HL-60 (cell line): ENCODE data around the gene ZNF655.

ENCODE experiments used
- CTCF ChIP-seq: IDR thresholded peaks from one replicate; pipeline ENCODE4 v1.5.1; 2011; ENCODE audit warnings: low read length, control low read depth, inconsistent platforms; ENCODE audit not compliant: insufficient read depth
- GABPA ChIP-seq: IDR thresholded peaks from 2 replicates; pipeline ENCODE4 v1.6.1; 2012; ENCODE audit warnings: low read depth
- POLR2AphosphoS5 ChIP-seq: IDR thresholded peaks from 2 replicates; pipeline ENCODE4 v1.6.1; 2012; ENCODE audit warnings: low read depth
- TF ChIP-seq, protein P1 (sequence below): IDR thresholded peaks from 2 replicates; pipeline ENCODE4 v1.6.1; 2012; ENCODE audit warnings: low read depth; ENCODE audit not compliant: insufficient replicate concordance

DNA sequence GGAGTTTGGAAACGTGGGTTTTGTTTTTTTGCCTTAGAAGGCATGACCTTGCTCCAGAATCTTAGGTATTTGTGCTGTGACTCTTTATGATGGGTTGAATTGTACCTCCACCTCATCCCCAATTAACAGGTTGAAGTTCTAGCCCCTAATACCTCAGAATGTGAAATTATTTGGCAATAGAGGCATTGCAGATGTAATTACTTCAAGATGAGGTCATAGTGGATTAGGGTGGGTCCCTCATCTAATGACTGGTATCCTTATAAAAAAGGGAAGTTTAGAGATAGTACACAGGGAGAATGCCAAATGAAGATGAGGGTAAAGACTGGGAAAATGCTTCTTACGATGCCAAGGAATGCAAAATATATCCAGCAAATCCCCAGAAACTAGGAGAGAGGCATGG is 3.5 kb upstream of the ZNF655 start:
- no peak for TF ChIP-seq CTCF
- no peak for TF ChIP-seq POLR2AphosphoS5
- TF ChIP-seq, protein P1, sequence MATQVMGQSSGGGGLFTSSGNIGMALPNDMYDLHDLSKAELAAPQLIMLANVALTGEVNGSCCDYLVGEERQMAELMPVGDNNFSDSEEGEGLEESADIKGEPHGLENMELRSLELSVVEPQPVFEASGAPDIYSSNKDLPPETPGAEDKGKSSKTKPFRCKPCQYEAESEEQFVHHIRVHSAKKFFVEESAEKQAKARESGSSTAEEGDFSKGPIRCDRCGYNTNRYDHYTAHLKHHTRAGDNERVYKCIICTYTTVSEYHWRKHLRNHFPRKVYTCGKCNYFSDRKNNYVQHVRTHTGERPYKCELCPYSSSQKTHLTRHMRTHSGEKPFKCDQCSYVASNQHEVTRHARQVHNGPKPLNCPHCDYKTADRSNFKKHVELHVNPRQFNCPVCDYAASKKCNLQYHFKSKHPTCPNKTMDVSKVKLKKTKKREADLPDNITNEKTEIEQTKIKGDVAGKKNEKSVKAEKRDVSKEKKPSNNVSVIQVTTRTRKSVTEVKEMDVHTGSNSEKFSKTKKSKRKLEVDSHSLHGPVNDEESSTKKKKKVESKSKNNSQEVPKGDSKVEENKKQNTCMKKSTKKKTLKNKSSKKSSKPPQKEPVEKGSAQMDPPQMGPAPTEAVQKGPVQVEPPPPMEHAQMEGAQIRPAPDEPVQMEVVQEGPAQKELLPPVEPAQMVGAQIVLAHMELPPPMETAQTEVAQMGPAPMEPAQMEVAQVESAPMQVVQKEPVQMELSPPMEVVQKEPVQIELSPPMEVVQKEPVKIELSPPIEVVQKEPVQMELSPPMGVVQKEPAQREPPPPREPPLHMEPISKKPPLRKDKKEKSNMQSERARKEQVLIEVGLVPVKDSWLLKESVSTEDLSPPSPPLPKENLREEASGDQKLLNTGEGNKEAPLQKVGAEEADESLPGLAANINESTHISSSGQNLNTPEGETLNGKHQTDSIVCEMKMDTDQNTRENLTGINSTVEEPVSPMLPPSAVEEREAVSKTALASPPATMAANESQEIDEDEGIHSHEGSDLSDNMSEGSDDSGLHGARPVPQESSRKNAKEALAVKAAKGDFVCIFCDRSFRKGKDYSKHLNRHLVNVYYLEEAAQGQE, result no peak
- TF ChIP-seq GABPA, result no peak
